Type B pancreatic cell (in vitro differentiated cells): ENCODE results near the gene CELSR1. TPM values are rescaled to one million over a fixed set of nuclear protein-coding genes. Genes with fewer than 3 reads are reported as not detected.
A peak's percentile ranks its signal among the peaks of the same experiment; 100 is the strongest.

Experiments
- DNase-seq: peaks from one replicate; pipeline ENCODE4 v3.0.0; 2021; ENCODE audit warnings: mixed read lengths; ENCODE audit not compliant: unreplicated experiment; ENCODE audit errors: extremely low spot score
- H3K27ac Mint-ChIP-seq: 2 replicates; pipeline ENCODE4 v1.8.0; 2021; ENCODE audit warnings: mild to moderate bottlenecking, mixed read lengths
- H3K27me3 Mint-ChIP-seq: 2 replicates; pipeline ENCODE4 v1.8.0; 2021; ENCODE audit warnings: mixed read lengths
- H3K36me3 Mint-ChIP-seq: 2 replicates; pipeline ENCODE4 v1.8.0; 2021; ENCODE audit warnings: mixed read lengths
- H3K4me1 Mint-ChIP-seq: one replicate; pipeline ENCODE4 v1.8.0; 2021; ENCODE audit warnings: mixed read lengths; ENCODE audit not compliant: unreplicated experiment
- H3K4me3 Mint-ChIP-seq: 2 replicates; pipeline ENCODE4 v1.8.0; 2021; ENCODE audit warnings: mild to moderate bottlenecking, mixed read lengths
- H3K9me3 Mint-ChIP-seq: 2 replicates; pipeline ENCODE4 v1.8.0; 2021; ENCODE audit warnings: mixed read lengths
- CTCF ChIP-seq: fragments of 200-600 bp; sonication (generic); conservative IDR thresholded peaks from 2 replicates; pipeline ENCODE4 v1.5.0; 2021; ENCODE audit warnings: antibody characterized with exemption, mild to moderate bottlenecking
- total RNA-seq: library from RNA; stranded (reverse); gene quantifications from 2 replicates; pipeline ENCODE4 v1.2.1, GENCODE V29; 2021; ENCODE audit warnings: low replicate concordance

CELSR1 gene
- total RNA-seq, 1 donor from 2014 or later, result 27.8 TPM

GRCh38 chr22:46484861-46485595 lies 52.4 kb downstream of the CELSR1 start:
- Mint-ChIP-seq H3K27me3 (peaks cover 4% of the 10 kb centered on the region), H3K27ac (peak overlapping the region; percentile 80), H3K9me3 (peaks cover 5% of the 10 kb centered on the region), H3K4me3 (peak overlapping the region; percentile 65), H3K4me1 (peaks cover 29% of the 10 kb centered on the region), H3K36me3 (peaks cover 3% of the 10 kb centered on the region)
- no peak for DNase-seq
- no peak for TF ChIP-seq CTCF

GRCh38 chr22:46484156-46484860 lies 53.1 kb downstream of the CELSR1 start:
- no peak overlapping the region for H3K4me3 Mint-ChIP-seq
- peaks cover 5% of the 10 kb centered on the region for H3K9me3 Mint-ChIP-seq
- H3K27me3 Mint-ChIP-seq, result peaks cover 7% of the 10 kb centered on the region
- peak overlapping the region; percentile 80 for H3K27ac Mint-ChIP-seq
- peaks cover 3% of the 10 kb centered on the region for H3K36me3 Mint-ChIP-seq
- H3K4me1 Mint-ChIP-seq, result peaks cover 33% of the 10 kb centered on the region
- no peak for DNase-seq
- TF ChIP-seq CTCF, result no peak

- H3K4me3 Mint-ChIP-seq, result no peak overlapping the region
- no peak for TF ChIP-seq CTCF
- H3K27me3 Mint-ChIP-seq, result peaks cover 7% of the 10 kb centered on the region
- no peak for DNase-seq
- H3K4me1 Mint-ChIP-seq, result peaks cover 37% of the 10 kb centered on the region
- peak overlapping the region; percentile 78 for H3K27ac Mint-ChIP-seq
- H3K36me3 Mint-ChIP-seq, result peaks cover 3% of the 10 kb centered on the region
- H3K9me3 Mint-ChIP-seq, result peaks cover 5% of the 10 kb centered on the region
Observed at GRCh38 chr22:46483353-46483752, 54.1 kb downstream of the CELSR1 start.

GRCh38 chr22:46482056-46482675 lies 55.3 kb downstream of the CELSR1 start:
- Mint-ChIP-seq H3K27me3 (peaks cover 7% of the 10 kb centered on the region), H3K36me3 (peaks cover 3% of the 10 kb centered on the region), H3K4me3 (no peak overlapping the region), H3K27ac (no peak overlapping the region), H3K9me3 (peaks cover 5% of the 10 kb centered on the region), H3K4me1 (peaks cover 37% of the 10 kb centered on the region)
- DNase-seq, result no peak
- TF ChIP-seq CTCF, result no peak

GRCh38 chr22:46481386-46481785 lies 56.0 kb downstream of the CELSR1 start:
- peaks cover 7% of the 10 kb centered on the region for H3K27me3 Mint-ChIP-seq
- DNase-seq, result no peak
- H3K4me3 Mint-ChIP-seq, result no peak overlapping the region
- H3K27ac Mint-ChIP-seq, result no peak overlapping the region
- H3K36me3 Mint-ChIP-seq, result peaks cover 3% of the 10 kb centered on the region
- H3K4me1 Mint-ChIP-seq, result peaks cover 33% of the 10 kb centered on the region
- TF ChIP-seq CTCF, result no peak
- H3K9me3 Mint-ChIP-seq, result peaks cover 5% of the 10 kb centered on the region
